Measurements from ENCODE around the gene SNAI3. TPM values are rescaled to one million over a fixed set of nuclear protein-coding genes. Genes with fewer than 3 reads are reported as not detected.
"Not testable (repeated sequence)": the region's sequence is repeated elsewhere in the genome, so short reads cannot be mapped to it uniquely, and the experiment has no call there.

SNAI3 gene
- total RNA-seq, 1 donor from 2014 or later = 0.28 TPM

DNA sequence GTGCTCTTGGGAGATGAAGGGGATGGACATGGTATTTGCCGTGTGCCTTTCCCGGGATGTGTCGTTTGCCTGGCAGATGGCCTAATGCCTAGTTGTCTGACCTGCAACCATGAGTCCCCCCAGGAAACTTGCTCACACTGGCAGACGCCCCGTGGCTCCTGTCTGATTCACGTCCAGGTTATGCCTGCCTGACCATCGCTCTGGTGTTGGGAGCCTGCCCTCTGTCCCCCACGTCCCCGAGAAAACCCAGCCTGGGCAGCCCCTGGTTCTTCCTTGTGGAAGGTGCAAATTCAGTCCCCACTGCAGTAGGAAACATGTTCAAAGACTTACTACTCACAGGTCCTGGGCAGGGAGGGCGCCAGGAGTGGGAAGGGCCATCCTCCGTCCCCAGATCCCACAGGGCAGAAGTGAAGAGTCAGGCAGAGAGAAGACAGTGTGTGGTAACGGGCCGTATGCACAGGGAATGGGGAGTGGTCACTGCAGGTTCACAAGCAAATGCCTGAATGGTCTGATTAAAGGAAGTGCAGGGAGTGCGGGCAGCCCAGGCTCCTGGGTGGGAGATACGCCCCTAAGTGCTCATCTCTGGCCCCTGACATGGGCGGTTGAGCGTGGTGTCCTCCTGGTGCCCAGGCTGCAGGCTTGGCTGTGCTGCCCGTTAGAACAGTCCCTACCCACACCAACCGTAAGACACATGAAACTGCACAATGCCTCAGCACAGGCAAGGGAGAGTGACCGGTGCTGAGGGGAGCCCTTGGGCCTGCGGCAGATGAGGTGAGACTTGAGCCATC, 4.2 kb upstream of the SNAI3 start:
- no peak for ATAC-seq

DNA sequence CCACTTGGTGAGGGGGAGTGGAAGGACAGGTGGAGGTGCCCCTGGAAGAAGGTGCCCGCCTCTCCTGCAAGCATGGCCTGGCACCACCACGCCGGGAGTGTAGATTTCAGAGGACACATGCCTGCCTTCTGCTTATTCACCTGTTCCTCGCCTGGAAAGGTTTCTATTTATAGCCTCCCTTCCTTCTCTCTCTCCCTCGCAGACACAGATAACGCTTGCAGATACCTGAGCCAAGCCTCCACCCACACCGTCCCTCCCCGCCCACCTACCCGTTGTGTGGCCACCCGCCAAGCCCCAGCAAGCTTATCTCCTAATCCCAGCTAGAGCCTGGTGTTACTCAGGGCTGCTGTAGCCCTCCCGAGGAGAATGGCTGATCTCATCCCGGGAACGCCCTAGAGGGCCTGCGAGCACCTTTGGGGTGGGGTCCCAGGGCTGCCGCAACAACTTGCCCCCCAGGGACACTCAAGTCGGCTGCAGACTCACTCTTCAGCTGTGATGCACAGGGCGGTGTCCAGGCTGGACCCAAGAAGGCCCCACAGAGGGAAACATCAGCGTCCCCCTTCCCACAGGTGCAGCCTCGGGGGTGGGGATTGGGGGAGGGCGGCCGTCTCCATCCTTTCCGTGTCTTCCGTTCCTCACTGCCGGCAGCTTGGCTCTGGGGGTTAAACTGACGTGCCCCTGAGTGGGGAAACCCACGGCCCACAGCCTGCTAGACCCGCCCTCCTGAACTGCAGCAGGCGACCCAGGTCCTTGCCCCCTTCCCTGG, 1.9 kb upstream of the SNAI3 start:
- ATAC-seq = no peak

DNA sequence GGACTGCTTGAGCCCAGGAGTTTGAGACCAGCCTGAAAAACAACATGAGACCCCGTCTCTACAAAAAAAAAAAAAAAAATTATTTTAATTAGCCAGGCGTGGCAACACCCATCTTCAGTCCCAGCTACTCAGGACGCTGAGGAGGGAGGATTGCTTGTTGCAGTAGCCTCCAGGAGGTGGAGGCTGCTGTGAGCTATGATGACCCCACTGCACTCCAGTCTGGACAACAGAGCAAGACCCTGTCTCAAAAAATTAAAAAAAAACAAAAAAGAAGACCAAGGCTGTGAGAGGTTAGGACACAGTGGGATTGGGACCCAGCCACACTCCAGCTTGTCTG, 1.3 kb upstream of the SNAI3 start:
- ATAC-seq = no peak

DNA sequence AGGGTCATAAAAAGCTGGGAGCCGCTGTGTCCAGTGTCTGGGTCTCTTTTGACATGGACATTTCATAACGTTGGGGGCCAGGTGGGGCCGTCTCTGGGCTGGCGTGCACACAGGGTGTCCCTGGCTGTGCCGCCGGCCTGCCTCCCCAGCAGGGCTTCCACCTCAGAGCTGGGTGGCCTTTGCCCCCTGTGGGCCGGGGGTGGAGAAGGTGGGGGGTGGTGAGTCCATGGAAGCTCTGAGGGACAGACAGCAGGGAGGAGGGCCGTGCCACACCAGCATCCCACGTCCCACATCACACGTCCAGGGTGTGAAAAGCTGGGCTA, 908 bp upstream of the SNAI3 start:
- no peak for ATAC-seq

DNA sequence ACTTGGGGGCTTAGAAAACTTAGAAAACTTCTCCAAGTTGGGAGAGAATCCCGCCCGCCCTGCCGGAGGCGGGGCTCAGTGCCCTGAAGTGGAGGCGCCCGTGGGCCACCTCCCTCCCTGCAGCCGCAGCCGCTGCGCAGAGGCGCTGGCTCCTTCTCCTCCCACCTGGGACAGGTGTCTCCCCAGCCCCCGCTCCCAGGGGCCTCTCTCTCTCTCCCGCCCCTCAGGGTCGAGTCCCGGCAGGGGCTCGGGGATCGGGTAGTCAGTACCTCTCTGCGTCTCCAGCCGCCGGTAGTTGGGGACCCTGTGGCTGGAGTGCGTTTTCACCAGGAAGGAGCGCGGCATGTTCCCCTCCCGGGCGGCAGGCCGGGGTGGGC, 257 bp downstream of the SNAI3 start:
- ATAC-seq = peak; percentile 36

DNA sequence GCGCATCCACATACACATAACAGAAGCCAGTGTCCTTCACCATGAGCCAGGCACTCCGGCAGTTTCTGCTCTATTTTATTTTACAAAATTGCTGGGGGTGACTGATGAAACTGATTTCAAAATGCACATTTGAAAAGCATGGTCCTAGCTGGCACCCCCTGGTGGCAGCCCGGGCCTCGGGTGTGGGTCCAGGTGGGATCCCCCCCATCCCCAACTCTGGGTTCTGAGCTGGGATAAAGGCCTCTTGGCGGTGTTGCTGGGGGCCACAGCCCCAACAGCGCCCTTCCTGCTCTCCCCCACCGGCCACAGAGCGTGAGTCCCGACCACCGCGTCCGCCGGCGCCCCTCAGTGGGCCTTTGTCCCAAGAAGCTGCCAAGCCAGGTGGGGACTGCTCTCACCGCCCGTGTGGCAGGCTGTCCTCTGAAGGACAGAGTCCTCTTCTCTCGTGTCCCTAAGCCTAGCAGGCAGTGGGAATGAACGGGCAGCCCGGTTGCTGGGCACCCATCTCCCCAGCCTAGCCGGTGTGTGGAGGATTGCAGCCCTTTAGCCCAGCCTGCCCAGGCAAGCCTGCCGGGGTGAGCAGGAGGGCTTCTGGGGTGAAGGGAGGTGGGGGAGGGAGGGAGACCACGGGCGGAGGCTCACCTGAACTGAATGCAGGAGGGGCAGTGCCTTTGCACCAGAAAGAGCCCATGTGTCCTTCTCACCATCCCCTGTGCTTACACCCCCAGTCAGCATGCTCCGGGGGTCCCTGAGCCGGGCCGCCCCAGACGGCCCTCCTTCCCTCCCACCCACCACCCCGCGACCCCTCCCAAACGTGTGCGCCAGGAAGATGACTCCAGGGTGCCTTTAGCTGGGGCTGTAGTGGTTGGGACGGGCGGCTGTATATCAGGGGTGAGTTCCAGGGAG, 898 bp downstream of the SNAI3 start:
- peak; percentile 13 for ATAC-seq

DNA sequence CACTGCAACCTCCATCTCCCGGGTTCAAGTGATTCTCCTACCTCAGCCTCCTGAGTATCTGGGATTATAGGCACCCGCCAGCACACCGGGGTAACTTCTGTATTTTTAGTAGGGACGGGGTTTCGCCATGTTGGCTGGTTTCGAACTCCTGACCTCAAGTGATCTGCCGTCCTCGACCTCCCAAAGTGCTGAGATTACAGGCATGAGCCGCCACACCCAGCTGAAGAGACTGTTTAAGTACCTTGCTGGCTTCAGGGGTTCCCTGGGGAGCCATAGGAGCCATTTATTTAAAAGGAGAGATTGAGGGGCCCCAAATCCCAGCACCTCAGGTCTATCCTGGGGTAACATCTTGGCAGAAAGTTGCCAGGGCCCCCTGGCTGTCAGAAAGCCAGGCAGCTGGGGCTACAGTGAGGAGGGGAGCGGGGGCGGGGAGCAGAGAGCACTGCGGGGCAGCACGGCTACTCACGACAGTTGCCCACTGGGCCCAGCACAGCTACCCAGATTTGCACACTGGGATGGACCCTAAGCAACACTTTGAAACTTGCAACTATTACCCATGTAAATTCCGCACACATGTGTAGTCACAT, 1.6 kb downstream of the SNAI3 start:
- no peak for ATAC-seq

DNA sequence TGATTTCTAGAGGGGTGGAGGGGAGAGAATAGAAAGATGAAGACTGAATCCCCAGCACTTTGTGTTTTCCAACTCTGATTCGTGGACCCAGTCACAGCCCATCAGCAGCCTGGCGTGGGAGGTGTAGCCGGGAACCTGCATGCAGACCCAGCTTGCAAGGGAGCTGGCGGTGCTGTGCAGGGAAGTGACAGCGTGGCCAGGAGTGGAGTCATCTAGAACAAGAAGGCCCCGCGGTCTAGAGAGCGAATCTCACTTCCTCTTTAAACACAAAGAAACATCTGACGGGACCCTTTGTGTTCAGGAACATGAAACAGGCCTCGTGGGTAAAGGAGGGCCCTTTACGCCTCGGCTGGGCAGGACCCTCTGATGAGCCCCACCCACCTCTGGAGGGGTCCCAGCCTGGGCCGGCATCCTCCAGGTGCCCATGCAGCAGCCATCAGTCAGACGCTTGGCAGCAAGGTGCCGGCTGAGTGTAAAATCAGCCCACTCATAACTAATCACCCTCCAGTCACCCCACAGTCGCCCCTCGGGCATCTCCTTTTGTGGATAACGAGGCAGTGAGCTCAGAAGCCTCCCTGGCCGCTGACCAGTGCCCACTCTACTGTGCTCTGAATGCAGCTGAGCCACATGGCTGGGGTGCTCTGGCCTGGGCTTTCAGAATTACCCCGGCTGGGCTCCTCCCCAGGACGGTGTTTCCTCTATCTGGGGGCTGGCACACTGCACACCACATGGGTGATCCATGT, 4.4 kb downstream of the SNAI3 start:
- ATAC-seq = peak; percentile 19

DNA sequence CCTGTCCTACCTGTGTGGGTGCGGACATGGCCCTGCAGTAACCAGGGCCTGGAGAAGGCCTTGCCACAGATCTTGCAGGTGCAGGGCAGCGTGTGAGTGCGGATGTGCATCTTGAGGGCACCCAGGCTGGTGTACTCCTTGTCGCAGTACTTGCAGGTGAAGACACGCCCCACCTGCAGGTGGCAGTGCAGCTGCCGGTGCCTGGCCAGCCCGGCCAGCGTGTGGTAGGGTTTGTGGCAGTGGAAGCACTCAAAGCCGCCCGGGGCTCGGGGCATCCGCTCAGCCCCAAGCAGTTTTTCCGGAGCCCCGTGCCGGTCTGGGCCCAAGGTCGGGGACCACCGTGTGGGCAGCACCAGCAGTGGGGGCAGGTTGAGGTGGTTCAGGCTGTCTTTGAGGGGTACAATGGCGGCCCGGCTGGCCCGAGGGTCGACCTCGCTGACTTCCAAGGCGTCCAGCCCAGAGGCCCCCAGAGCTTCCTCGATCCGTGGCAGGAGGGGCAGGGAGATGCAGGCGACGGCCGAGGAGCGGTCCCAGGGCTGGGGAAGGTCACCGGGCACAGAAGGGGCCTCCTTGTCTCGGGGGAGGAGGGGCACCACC, 5.1 kb downstream of the SNAI3 start:
- ATAC-seq = peak; percentile 60

DNA sequence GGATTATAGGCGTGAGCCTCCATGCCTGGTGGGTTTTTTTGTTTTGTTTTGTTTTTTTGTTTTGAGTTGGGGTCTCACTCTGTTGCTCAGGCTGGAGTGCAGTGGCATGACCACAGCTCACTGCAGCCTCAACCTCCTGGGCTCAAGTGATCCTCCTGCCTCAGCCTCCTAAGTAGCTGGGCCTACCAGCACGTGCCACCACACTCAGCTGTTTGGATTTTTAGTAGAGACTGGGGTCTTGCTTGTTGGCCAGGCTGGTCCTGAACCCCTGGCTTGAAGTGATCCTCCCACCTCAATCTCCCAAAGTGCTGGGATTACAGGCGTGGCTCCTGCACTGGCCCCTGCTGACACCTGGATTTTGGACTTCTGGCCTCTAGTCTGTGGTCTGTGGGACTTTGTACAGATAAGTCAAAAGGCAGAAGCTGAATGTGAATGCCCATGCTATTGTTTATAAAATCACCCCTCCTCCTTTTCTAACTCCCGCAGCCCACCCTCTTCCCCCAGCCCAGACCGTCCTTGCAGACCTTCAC, 5.7 kb downstream of the SNAI3 start:
- ATAC-seq = no peak

DNA sequence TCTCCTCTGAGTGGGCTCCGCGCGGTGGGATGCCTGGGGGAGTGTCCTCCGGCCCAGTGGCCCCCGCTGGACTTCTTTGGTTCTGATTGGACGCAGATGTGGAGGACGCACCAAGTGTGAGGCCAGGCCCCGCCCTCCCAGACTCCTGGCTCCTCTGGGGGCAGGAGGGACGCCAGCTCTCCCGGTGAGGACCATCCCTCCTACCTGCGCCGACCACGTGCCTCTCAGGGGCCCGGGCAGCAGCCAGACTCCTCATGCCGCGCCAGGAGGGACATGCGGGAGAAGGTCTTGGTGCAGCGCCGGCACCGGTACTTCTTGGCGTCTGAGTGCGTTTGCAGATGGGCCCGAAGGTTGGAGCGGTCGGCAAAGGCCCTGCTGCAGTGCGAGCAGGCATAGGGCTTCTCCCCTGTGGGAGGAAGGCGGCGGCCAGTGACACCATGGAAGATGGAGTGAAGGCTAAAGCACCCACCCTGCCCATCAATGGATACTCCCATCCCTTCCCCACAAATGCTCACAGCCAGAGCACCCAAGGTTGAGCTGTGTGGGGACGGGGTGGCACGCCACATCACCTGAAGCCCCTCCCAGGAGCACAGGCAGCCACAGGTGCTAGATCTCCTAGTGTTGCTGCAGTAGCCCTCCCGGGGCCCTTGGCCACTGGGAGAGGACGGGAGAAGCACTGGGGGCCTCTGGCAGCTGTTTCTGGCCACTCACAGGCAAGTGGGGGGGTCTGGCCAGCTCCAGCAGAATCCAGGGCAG, 7.9 kb downstream of the SNAI3 start:
- ATAC-seq = no peak

DNA sequence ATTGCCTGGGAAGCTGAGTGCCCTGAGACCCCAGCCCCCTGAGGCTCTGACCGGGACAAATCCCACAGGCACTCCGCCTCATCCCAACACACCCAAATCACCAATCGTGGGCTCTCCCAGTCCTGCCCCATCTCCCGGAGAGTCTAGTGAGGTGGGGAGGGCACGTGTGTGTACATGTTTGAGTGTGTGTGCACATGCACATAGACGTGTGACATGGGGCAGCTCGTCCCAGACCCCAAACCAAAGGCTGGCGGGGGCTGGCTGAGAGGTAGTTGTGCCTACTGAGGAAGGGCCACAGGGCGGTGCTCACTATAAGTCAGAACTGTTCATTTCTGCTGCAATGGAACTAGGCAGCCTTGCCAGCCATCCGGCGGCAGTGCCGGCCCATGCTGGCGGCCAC, 8.6 kb downstream of the SNAI3 start:
- ATAC-seq = no peak

DNA sequence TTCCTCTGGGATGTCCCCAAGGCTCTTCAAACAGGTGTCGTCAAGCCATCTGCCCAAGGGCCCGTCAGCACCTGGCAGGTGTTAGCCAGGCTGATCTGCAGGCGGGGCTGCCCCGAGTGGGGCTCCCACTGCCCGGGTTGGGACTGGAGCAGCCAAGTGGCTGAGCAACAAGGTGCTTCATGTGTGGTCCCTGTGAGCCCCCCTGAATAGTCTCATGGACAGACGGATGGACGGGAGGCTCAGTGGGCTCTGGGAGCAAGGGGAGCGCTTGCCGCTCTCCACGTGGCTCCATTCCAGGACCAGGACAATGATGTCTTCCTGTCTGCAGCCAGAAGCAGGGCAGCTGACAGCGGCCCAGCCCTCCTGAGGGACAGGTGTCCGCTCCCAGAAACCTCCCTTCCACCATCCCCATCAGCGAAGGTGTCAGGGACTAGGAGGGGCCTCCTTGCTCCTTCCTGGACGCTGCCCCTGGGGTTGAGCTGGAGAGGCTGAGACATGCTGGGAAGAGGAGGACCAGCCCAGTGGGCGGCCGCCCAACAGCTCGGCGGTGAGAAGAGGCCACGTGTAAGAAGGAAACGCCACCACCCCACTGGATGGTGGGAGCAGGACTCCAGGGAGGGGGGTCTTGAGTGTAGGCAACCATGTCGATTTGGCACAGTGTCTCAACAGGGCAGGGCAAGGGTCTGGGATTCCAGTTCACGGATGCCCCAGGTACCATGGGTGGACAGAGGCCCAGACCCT, 9.6 kb downstream of the SNAI3 start:
- ATAC-seq = no peak

DNA sequence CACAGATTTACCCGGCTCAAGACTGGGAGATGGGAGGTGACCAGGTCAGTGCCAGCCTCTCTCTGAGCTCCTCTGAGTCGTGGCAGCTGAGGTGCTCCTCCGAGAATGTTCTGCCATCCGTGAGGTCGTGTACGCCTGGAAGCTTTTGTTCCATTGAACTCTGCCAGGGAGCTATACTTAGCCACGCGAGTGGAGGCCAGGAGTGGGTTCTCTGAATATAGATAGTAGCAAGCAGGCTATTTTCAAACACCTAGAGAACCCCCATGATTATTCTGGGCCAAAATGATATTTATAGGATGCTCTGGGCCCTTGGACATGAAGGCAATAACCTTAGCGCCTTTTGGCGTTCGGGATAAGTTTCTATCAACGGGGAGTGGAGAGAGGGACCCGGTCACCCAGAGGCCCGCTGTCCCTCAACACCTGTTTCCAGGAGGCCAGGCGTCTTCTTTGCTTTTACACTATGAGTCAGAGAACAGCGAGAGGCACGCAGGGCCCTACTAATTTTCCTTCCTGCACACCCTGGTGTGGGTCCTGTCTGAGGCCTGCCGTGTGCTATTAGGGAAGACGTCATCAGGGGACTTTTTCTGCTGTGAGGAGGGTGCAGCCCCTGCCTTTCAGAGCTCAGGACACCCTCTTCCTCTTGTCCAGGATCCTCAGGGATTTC, 12.5 kb downstream of the SNAI3 start:
- no peak for ATAC-seq

DNA sequence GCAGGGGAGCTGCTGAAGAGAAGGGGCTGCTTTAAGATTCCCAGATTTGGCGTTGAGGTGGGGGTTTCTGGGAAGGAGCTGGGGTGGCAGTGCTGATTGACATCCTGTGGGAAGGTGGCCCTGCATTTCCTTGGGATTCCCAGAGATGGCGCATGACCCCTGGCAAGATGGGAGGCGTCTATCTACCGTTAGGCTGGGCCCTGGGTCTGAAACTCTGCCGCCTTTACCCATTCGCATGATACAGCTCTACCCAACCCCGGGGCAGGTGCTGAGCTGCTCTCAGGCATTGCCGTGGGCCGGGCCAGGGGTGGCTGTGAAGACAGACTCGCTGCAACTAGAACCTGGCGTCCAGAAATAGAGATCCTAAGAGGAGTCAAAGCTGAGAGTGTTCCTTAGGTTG, 13.5 kb downstream of the SNAI3 start:
- ATAC-seq = no peak

DNA sequence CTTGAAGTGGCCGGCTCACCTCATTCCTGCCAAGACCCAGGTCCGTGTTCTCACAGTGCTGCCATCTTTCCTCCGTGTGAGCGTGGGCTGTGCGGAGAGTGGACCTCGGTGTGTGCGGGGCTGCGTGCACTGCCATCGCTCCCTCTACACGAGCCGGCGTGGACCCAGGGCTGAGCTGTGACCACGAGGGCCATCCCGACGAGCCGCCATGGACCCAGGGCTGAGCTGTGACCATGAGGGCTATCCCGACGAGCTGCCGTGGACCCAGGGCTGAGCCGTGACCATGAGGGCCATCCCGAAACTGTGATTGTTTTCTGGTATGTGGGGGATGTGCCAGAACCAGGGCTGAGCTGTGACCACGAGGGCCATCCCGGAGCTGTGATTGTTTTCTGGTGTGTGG, 14.5 kb downstream of the SNAI3 start:
- peak; percentile 9 for ATAC-seq

DNA sequence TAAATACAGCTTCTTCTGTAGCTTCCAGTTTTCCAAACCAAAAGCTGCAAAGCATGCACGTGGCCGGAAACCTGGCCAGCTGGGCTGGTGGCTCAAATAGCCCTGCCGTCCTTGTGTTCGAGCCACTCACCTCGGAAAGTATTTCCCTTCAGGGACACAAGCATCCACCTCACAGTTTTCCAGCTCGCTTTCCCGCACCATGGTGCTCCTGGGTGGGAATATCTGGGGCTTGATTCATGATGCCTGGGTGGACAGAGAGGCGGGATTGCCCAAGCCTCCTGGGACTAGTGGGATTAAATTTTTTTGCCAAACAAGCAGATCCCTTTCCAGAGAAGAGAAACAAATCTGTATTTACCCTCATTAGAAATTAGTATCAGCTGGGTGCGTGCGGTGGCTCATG, 16.3 kb downstream of the SNAI3 start:
- no peak for ATAC-seq

DNA sequence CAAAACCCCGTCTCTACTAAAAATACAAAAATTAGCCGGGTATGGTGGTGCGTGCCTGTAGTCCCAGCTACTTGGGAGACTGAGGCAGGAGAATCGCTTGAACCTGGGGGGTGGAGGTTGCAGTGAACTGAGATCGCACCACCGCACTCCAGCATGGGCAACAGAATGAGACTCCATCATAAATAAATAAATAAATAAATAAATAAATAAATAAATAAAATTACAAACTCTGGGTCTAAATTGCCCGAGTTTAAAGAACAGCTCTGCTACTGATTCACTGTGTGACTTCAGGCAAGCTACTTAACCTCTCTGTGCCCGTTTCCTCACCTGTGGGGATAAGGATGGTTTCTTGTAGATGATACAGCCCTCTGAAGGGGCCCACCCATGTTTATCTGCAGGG, 16.8 kb downstream of the SNAI3 start:
- ATAC-seq = not testable (repeated sequence)

DNA sequence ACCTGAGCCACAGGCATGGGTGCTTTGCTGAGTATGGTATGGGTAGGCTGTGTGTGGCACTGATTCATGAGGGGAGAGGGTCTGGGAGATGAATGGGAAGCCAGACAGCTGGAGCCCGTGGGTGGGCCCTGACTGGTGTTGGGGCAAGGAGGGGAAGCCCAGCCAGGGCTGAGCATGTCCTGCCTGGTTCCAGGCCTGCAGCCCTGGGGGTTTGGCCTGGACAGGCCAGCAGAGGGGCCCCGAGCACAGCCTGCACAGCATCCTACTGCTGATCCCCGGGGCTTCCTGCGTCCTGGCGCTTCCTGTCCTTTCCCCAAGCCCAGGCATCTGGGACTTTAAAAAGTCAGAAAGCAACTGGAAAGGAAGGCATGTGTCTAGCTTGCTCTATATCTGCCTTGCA, 18.8 kb downstream of the SNAI3 start:
- ATAC-seq = no peak

DNA sequence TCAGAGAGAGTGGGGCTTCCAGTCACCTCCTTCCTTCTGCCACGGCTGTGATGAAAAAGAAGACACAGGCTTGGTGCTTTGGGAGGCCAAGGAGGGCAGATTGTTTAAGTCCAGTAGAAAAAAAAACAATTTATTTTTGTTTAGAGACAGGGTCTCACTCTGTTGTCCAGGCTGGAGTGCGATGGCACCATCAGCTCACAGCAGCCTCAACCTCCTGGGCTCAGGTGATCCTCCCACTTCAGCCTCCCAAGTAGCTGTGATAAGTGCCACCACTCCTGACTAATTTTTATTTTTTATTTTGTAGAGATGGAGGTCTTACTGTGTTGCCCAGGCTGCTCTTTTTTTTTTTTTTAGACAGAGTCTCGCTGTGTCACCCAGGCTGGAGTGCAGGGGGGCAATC, 20.7 kb downstream of the SNAI3 start:
- ATAC-seq = no peak

All from esophagus mucosa (tissue), 1 donor.